Activated naive CD4-positive, alpha-beta T cell treated with anti-CD3 and anti-CD28 coated beads, Interleukin-2, amount 50 U/mL, for 72 hours (primary cell): ENCODE data around the gene NCF2. TPM values are rescaled to one million over a fixed set of nuclear protein-coding genes. Genes with fewer than 3 reads are reported as not detected.

ENCODE experiments used
- ATAC-seq, 2 donors: fragments of 150-1000 bp; cut with Tn5 transposase; 2 replicates each; pipeline ENCODE4 v1.10.0; 2021; ENCODE audit warnings: mild to moderate bottlenecking in 2 of 2, moderate library complexity in 2 of 2
- DNase-seq, 2 donors: peaks; one replicate each; pipeline ENCODE4 v3.0.0; 2021 to 2022; ENCODE audit warnings: low spot score in 2 of 2
- H3K27ac Mint-ChIP-seq, 2 donors: one replicate each; pipeline ENCODE4 v1.8.0; 2022; ENCODE audit warnings: mild to moderate bottlenecking in 2 of 2, mixed read lengths in 2 of 2
- H3K36me3 Mint-ChIP-seq, 2 donors: one replicate each; pipeline ENCODE4 v1.8.0; 2022; ENCODE audit warnings: mixed read lengths in 2 of 2
- H3K9me3 Mint-ChIP-seq, 2 donors: one replicate each; pipeline ENCODE4 v1.8.0; 2022; ENCODE audit warnings: mixed read lengths in 2 of 2
- total RNA-seq, 2 donors: library from RNA; stranded (reverse); gene quantifications; one replicate each; pipeline ENCODE4 v1.2.3, GENCODE V29; 2022

NCF2 gene
- total RNA-seq, 2 donors from 2014 or later, result 4.3 to 9.1 TPM

- ATAC-seq (peak in 1 of 2 donors; percentile 26), DNase-seq (no peak)
- Mint-ChIP-seq H3K9me3 (no peaks in the 10 kb centered on the region), H3K27ac (no peak overlapping the region), H3K36me3 (no peaks in the 10 kb centered on the region)
These were observed 9.9 kb upstream of the NCF2 start for GRCh38 chr1:183600136-183600535.

GRCh38 chr1:183598386-183598785 lies 8.1 kb upstream of the NCF2 start:
- peak; percentile 48 to 68 for ATAC-seq
- no peak for DNase-seq
- H3K9me3 Mint-ChIP-seq, result no peaks in the 10 kb centered on the region
- no peak overlapping the region for H3K27ac Mint-ChIP-seq
- H3K36me3 Mint-ChIP-seq, result no peaks in the 10 kb centered on the region

- H3K9me3 Mint-ChIP-seq, result no peaks in the 10 kb centered on the region
- ATAC-seq, result no peak
- H3K27ac Mint-ChIP-seq, result no peak overlapping the region
- H3K36me3 Mint-ChIP-seq, result no peaks in the 10 kb centered on the region
- DNase-seq, result no peak
These were observed 7.5 kb upstream of the NCF2 start for GRCh38 chr1:183597656-183598347.

- H3K27ac Mint-ChIP-seq, result no peak overlapping the region
- no peak for DNase-seq
- H3K36me3 Mint-ChIP-seq, result no peaks in the 10 kb centered on the region
- no peak for ATAC-seq
- H3K9me3 Mint-ChIP-seq, result no peaks in the 10 kb centered on the region
These were observed 6.2 kb upstream of the NCF2 start for GRCh38 chr1:183596500-183596899.

- Mint-ChIP-seq H3K27ac (no peak overlapping the region), H3K9me3 (no peaks in the 10 kb centered on the region), H3K36me3 (no peaks in the 10 kb centered on the region)
- no peak for ATAC-seq
- DNase-seq, result no peak
These were observed 5.3 kb upstream of the NCF2 start for GRCh38 chr1:183595537-183595936.

- ATAC-seq, result no peak
- Mint-ChIP-seq H3K9me3 (no peaks in the 10 kb centered on the region), H3K27ac (no peak overlapping the region), H3K36me3 (no peaks in the 10 kb centered on the region)
- DNase-seq, result no peak
These were observed 3.1 kb upstream of the NCF2 start for GRCh38 chr1:183593356-183593755.

- Mint-ChIP-seq H3K9me3 (no peaks in the 10 kb centered on the region), H3K36me3 (no peaks in the 10 kb centered on the region), H3K27ac (no peak overlapping the region)
- no peak for DNase-seq
- ATAC-seq, result no peak
These were observed 2.5 kb upstream of the NCF2 start for GRCh38 chr1:183592733-183593132.

- Mint-ChIP-seq H3K27ac (peak overlapping the region; percentile 72 to 74), H3K36me3 (no peaks in the 10 kb centered on the region), H3K9me3 (no peaks in the 10 kb centered on the region)
- DNase-seq (no peak), ATAC-seq (no peak)
These were observed 400 bp downstream of the NCF2 start for GRCh38 chr1:183589874-183590243.

- Mint-ChIP-seq H3K27ac (peak overlapping the region in 1 of 2 donors; percentile 84), H3K36me3 (no peaks in the 10 kb centered on the region), H3K9me3 (no peaks in the 10 kb centered on the region)
- ATAC-seq (no peak), DNase-seq (no peak)
These were observed 875 bp downstream of the NCF2 start for GRCh38 chr1:183589384-183589783.

- H3K27ac Mint-ChIP-seq, result no peak overlapping the region
- ATAC-seq, result no peak
These were observed 1.4 kb downstream of the NCF2 start for GRCh38 chr1:183588827-183589226.

GRCh38 chr1:183586926-183587325 lies 3.3 kb downstream of the NCF2 start:
- Mint-ChIP-seq H3K36me3 (no peaks in the 10 kb centered on the region), H3K27ac (no peak overlapping the region), H3K9me3 (no peaks in the 10 kb centered on the region)
- DNase-seq (no peak), ATAC-seq (no peak)

More at GRCh38 chr1:183588827-183589226, 1.4 kb downstream of the NCF2 start:
- Mint-ChIP-seq H3K36me3 (no peaks in the 10 kb centered on the region), H3K9me3 (no peaks in the 10 kb centered on the region)
- DNase-seq, result no peak

- DNase-seq (no peak), ATAC-seq (no peak)
- Mint-ChIP-seq H3K36me3 (no peaks in the 10 kb centered on the region), H3K27ac (no peak overlapping the region), H3K9me3 (no peaks in the 10 kb centered on the region)
These were observed 3.8 kb downstream of the NCF2 start for GRCh38 chr1:183586455-183586854.

GRCh38 chr1:183585038-183585437 lies 5.2 kb downstream of the NCF2 start:
- ATAC-seq, result peak in 1 of 2 donors; percentile 60
- no peak for DNase-seq
- Mint-ChIP-seq H3K27ac (no peak overlapping the region), H3K9me3 (no peaks in the 10 kb centered on the region), H3K36me3 (no peaks in the 10 kb centered on the region)

GRCh38 chr1:183584147-183584546 lies 6.1 kb downstream of the NCF2 start:
- H3K27ac Mint-ChIP-seq, result no peak overlapping the region
- no peak for ATAC-seq
- DNase-seq, result no peak
- H3K36me3 Mint-ChIP-seq, result no peaks in the 10 kb centered on the region
- no peaks in the 10 kb centered on the region for H3K9me3 Mint-ChIP-seq

- no peaks in the 10 kb centered on the region for H3K9me3 Mint-ChIP-seq
- ATAC-seq, result no peak
- H3K36me3 Mint-ChIP-seq, result no peaks in the 10 kb centered on the region
- H3K27ac Mint-ChIP-seq, result no peak overlapping the region
- DNase-seq, result no peak
These were observed 6.8 kb downstream of the NCF2 start for GRCh38 chr1:183583466-183583865.

- Mint-ChIP-seq H3K9me3 (no peaks in the 10 kb centered on the region), H3K36me3 (no peaks in the 10 kb centered on the region), H3K27ac (no peak overlapping the region)
- no peak for DNase-seq
- no peak for ATAC-seq
These were observed 8.1 kb downstream of the NCF2 start for GRCh38 chr1:183582021-183582713.

GRCh38 chr1:183580281-183580682 lies 10.0 kb downstream of the NCF2 start:
- Mint-ChIP-seq H3K9me3 (no peaks in the 10 kb centered on the region), H3K27ac (peak overlapping the region in 1 of 2 donors; percentile 38), H3K36me3 (no peaks in the 10 kb centered on the region)
- peak; percentile 25 to 41 for ATAC-seq
- DNase-seq, result no peak

- Mint-ChIP-seq H3K36me3 (no peaks in the 10 kb centered on the region), H3K9me3 (no peaks in the 10 kb centered on the region), H3K27ac (no peak overlapping the region)
- no peak for DNase-seq
- ATAC-seq, result no peak
These were observed 11.4 kb downstream of the NCF2 start for GRCh38 chr1:183578856-183579255.
